ENCODE measurements around the gene NPHP1. TPM values are rescaled to one million over a fixed set of nuclear protein-coding genes. Genes with fewer than 3 reads are reported as not detected.

Gene NPHP1
- total and polyA plus RNA-seq, 4 donors: 2.6 to 10.4 (median 6.1) TPM

GRCh38 chr2:110149330-110150220, 55.2 kb downstream of the NPHP1 start:
- intact Hi-C loops (cut with DNase I): no loop called here
- Histone ChIP-seq H3K36me3 (ENCODE audit: control insufficient read depth in 1 of 2, insufficient read depth in 2 of 2, low read length in 1 of 2) (no peaks in the 10 kb centered on the region), H3K4me1 (ENCODE audit: control insufficient read depth in 1 of 2, insufficient read depth in 2 of 2, low read length in 2 of 2) (no peaks in the 10 kb centered on the region), H3K9me3 (ENCODE audit: control insufficient read depth, low read length) (no peaks in the 10 kb centered on the region), H3K27me3 (ENCODE audit: control insufficient read depth in 1 of 2, insufficient read depth in 2 of 2, low read length in 1 of 2) (no peaks in the 10 kb centered on the region), H3K27ac (ENCODE audit: low read depth in 1 of 2, low read length in 2 of 2) (peak overlapping the region in 1 of 2 donors; percentile 12), H3K4me3 (ENCODE audit: low read length in 2 of 2) (no peak overlapping the region)
- no peak for DNase-seq
- WGBS, 2 donors: 42 to 45% methylated on average over 6 of the region's 6 CpGs
- no peak for ATAC-seq (ENCODE audit: low FRiP score)

- H3K4me1 ChIP-seq (ENCODE audit: control insufficient read depth in 1 of 2, insufficient read depth in 2 of 2, low read length in 2 of 2): no peaks in the 10 kb centered on the region
- DNase-seq (no peak), ATAC-seq (ENCODE audit: low FRiP score) (no peak)
- H3K9me3 ChIP-seq (ENCODE audit: control insufficient read depth, low read length): no peaks in the 10 kb centered on the region
- H3K4me3 ChIP-seq (ENCODE audit: low read length in 2 of 2): no peak overlapping the region
- no peaks in the 10 kb centered on the region for H3K36me3 ChIP-seq (ENCODE audit: control insufficient read depth in 1 of 2, insufficient read depth in 2 of 2, low read length in 1 of 2)
- intact Hi-C loops (cut with DNase I): no loop called here
- H3K27me3 ChIP-seq (ENCODE audit: control insufficient read depth in 1 of 2, insufficient read depth in 2 of 2, low read length in 1 of 2): no peaks in the 10 kb centered on the region
- 93 to 96% methylated on average over 2 of the region's 2 CpGs for WGBS, 2 donors
- H3K27ac ChIP-seq (ENCODE audit: low read depth in 1 of 2, low read length in 2 of 2): no peak overlapping the region
These were observed 57.9 kb downstream of the NPHP1 start for GRCh38 chr2:110146945-110147332.

GRCh38 chr2:110146183-110146944, 58.4 kb downstream of the NPHP1 start:
- no peaks in the 10 kb centered on the region for H3K9me3 ChIP-seq (ENCODE audit: control insufficient read depth, low read length)
- ATAC-seq (ENCODE audit: low FRiP score) (no peak), DNase-seq (no peak)
- H3K27me3 ChIP-seq (ENCODE audit: control insufficient read depth in 1 of 2, insufficient read depth in 2 of 2, low read length in 1 of 2): no peaks in the 10 kb centered on the region
- WGBS, 2 donors: 91 to 97% methylated on average over 2 of the region's 2 CpGs
- no peak overlapping the region for H3K4me3 ChIP-seq (ENCODE audit: low read length in 2 of 2)
- no peaks in the 10 kb centered on the region for H3K4me1 ChIP-seq (ENCODE audit: control insufficient read depth in 1 of 2, insufficient read depth in 2 of 2, low read length in 2 of 2)
- H3K27ac ChIP-seq (ENCODE audit: low read depth in 1 of 2, low read length in 2 of 2): no peak overlapping the region
- H3K36me3 ChIP-seq (ENCODE audit: control insufficient read depth in 1 of 2, insufficient read depth in 2 of 2, low read length in 1 of 2): no peaks in the 10 kb centered on the region
- intact Hi-C loops (cut with DNase I): no loop called here

- Histone ChIP-seq H3K27me3 (ENCODE audit: control insufficient read depth in 1 of 2, insufficient read depth in 2 of 2, low read length in 1 of 2) (no peaks in the 10 kb centered on the region), H3K4me1 (ENCODE audit: control insufficient read depth in 1 of 2, insufficient read depth in 2 of 2, low read length in 2 of 2) (no peaks in the 10 kb centered on the region), H3K9me3 (ENCODE audit: control insufficient read depth, low read length) (no peaks in the 10 kb centered on the region), H3K27ac (ENCODE audit: low read depth in 1 of 2, low read length in 2 of 2) (no peak overlapping the region), H3K4me3 (ENCODE audit: low read length in 2 of 2) (no peak overlapping the region), H3K36me3 (ENCODE audit: control insufficient read depth in 1 of 2, insufficient read depth in 2 of 2, low read length in 1 of 2) (no peaks in the 10 kb centered on the region)
- no peak for DNase-seq
- intact Hi-C loops (cut with DNase I): no loop called here
- ATAC-seq (ENCODE audit: low FRiP score): no peak
These were observed 60.8 kb downstream of the NPHP1 start for GRCh38 chr2:110143982-110144381.

GRCh38 chr2:110140401-110140800, 64.4 kb downstream of the NPHP1 start:
- intact Hi-C loops (cut with DNase I): no loop called here
- whole genome bisulfite sequencing, 2 donors: 67 to 87% methylated on average over 1 of the region's 1 CpG
- Histone ChIP-seq H3K4me3 (ENCODE audit: low read length in 2 of 2) (no peak overlapping the region), H3K27ac (ENCODE audit: low read depth in 1 of 2, low read length in 2 of 2) (no peak overlapping the region), H3K36me3 (ENCODE audit: control insufficient read depth in 1 of 2, insufficient read depth in 2 of 2, low read length in 1 of 2) (no peaks in the 10 kb centered on the region), H3K9me3 (ENCODE audit: control insufficient read depth, low read length) (no peaks in the 10 kb centered on the region), H3K27me3 (ENCODE audit: control insufficient read depth in 1 of 2, insufficient read depth in 2 of 2, low read length in 1 of 2) (no peaks in the 10 kb centered on the region), H3K4me1 (ENCODE audit: control insufficient read depth in 1 of 2, insufficient read depth in 2 of 2, low read length in 2 of 2) (no peaks in the 10 kb centered on the region)
- DNase-seq (no peak), ATAC-seq (ENCODE audit: low FRiP score) (no peak)

- H3K9me3 ChIP-seq (ENCODE audit: control insufficient read depth, low read length): no peaks in the 10 kb centered on the region
- DNase-seq (no peak), ATAC-seq (ENCODE audit: low FRiP score) (no peak)
- H3K4me3 ChIP-seq (ENCODE audit: low read length in 2 of 2): no peak overlapping the region
- no peaks in the 10 kb centered on the region for H3K4me1 ChIP-seq (ENCODE audit: control insufficient read depth in 1 of 2, insufficient read depth in 2 of 2, low read length in 2 of 2)
- intact Hi-C loops (cut with DNase I): no loop called here
- no peaks in the 10 kb centered on the region for H3K36me3 ChIP-seq (ENCODE audit: control insufficient read depth in 1 of 2, insufficient read depth in 2 of 2, low read length in 1 of 2)
- no peaks in the 10 kb centered on the region for H3K27me3 ChIP-seq (ENCODE audit: control insufficient read depth in 1 of 2, insufficient read depth in 2 of 2, low read length in 1 of 2)
- no peak overlapping the region for H3K27ac ChIP-seq (ENCODE audit: low read depth in 1 of 2, low read length in 2 of 2)
These were observed 70.8 kb downstream of the NPHP1 start for GRCh38 chr2:110134025-110134424.

GRCh38 chr2:110131166-110131565, 73.6 kb downstream of the NPHP1 start:
- DNase-seq (no peak), ATAC-seq (ENCODE audit: low FRiP score) (no peak)
- Histone ChIP-seq H3K4me3 (ENCODE audit: low read length in 2 of 2) (no peak overlapping the region), H3K27ac (ENCODE audit: low read depth in 1 of 2, low read length in 2 of 2) (no peak overlapping the region), H3K9me3 (ENCODE audit: control insufficient read depth, low read length) (no peaks in the 10 kb centered on the region), H3K27me3 (ENCODE audit: control insufficient read depth in 1 of 2, insufficient read depth in 2 of 2, low read length in 1 of 2) (no peaks in the 10 kb centered on the region), H3K4me1 (ENCODE audit: control insufficient read depth in 1 of 2, insufficient read depth in 2 of 2, low read length in 2 of 2) (no peaks in the 10 kb centered on the region), H3K36me3 (ENCODE audit: control insufficient read depth in 1 of 2, insufficient read depth in 2 of 2, low read length in 1 of 2) (no peaks in the 10 kb centered on the region)
- intact Hi-C loops (cut with DNase I): no loop called here
- 84 to 87% methylated on average over 2 of the region's 2 CpGs for WGBS, 2 donors

GRCh38 chr2:110130757-110131156, 74.1 kb downstream of the NPHP1 start:
- Histone ChIP-seq H3K27me3 (ENCODE audit: control insufficient read depth in 1 of 2, insufficient read depth in 2 of 2, low read length in 1 of 2) (no peaks in the 10 kb centered on the region), H3K9me3 (ENCODE audit: control insufficient read depth, low read length) (no peaks in the 10 kb centered on the region), H3K4me3 (ENCODE audit: low read length in 2 of 2) (no peak overlapping the region), H3K4me1 (ENCODE audit: control insufficient read depth in 1 of 2, insufficient read depth in 2 of 2, low read length in 2 of 2) (no peaks in the 10 kb centered on the region), H3K27ac (ENCODE audit: low read depth in 1 of 2, low read length in 2 of 2) (no peak overlapping the region), H3K36me3 (ENCODE audit: control insufficient read depth in 1 of 2, insufficient read depth in 2 of 2, low read length in 1 of 2) (no peaks in the 10 kb centered on the region)
- DNase-seq (no peak), ATAC-seq (ENCODE audit: low FRiP score) (no peak)
- intact Hi-C loops (cut with DNase I): no loop called here
- WGBS, 2 donors: 80 to 86% methylated on average over 2 of the region's 2 CpGs

GRCh38 chr2:110126906-110127305, 77.9 kb downstream of the NPHP1 start:
- Histone ChIP-seq H3K9me3 (ENCODE audit: control insufficient read depth, low read length) (no peaks in the 10 kb centered on the region), H3K27me3 (ENCODE audit: control insufficient read depth in 1 of 2, insufficient read depth in 2 of 2, low read length in 1 of 2) (no peaks in the 10 kb centered on the region), H3K4me1 (ENCODE audit: control insufficient read depth in 1 of 2, insufficient read depth in 2 of 2, low read length in 2 of 2) (no peaks in the 10 kb centered on the region), H3K4me3 (ENCODE audit: low read length in 2 of 2) (no peak overlapping the region), H3K36me3 (ENCODE audit: control insufficient read depth in 1 of 2, insufficient read depth in 2 of 2, low read length in 1 of 2) (no peaks in the 10 kb centered on the region), H3K27ac (ENCODE audit: low read depth in 1 of 2, low read length in 2 of 2) (no peak overlapping the region)
- ATAC-seq (ENCODE audit: low FRiP score) (no peak), DNase-seq (no peak)
- intact Hi-C loops (cut with DNase I): no loop called here
- WGBS, 2 donors: 78 to 84% methylated on average over 2 of the region's 2 CpGs
